GM18861 (cell line): ENCODE measurements around the gene ING2.

Experiments
- ATAC-seq: cut with Tn5 transposase; IDR thresholded peaks from one replicate; pipeline ENCODE4 v1.9.1; 2021; ENCODE audit not compliant: unreplicated experiment

Gene ING2

DNA sequence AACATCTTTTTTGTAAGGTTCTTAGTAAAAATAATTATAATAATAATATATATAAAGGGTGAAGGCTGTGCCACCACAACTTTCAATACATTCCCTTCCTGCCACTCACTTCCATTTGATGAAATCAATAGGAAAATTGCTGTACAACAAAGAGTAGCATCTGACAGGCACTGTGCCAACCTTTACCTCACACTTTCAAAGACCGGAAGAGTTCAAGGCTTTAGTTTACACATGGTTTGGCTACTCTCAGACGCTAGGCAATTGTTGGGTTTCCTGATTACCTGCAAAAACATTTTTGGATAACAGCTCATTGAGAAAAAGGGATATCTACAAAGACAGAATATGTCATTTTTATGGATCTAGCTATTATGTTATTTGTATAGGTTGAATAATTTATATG is 5.5 kb upstream of the ING2 start:
- no peak for ATAC-seq

DNA sequence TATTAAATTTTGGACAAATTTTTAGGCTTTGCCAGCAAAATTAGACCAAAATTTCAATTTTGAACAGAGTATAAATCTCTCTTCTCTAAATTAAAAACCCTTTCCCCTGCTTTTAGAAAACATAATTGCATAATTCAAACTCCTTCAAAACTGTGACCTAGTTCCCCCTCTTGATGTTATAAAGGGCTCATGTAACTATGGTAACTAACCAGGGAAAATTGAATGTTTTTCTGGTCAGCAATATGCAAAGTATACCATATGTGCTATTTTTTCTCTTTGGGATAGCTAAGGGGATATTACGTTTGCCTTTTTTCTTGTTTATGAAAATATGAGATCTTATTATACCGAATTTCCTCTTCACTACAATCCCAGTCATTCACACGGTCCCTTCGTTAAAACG is 5.1 kb upstream of the ING2 start:
- no peak for ATAC-seq

DNA sequence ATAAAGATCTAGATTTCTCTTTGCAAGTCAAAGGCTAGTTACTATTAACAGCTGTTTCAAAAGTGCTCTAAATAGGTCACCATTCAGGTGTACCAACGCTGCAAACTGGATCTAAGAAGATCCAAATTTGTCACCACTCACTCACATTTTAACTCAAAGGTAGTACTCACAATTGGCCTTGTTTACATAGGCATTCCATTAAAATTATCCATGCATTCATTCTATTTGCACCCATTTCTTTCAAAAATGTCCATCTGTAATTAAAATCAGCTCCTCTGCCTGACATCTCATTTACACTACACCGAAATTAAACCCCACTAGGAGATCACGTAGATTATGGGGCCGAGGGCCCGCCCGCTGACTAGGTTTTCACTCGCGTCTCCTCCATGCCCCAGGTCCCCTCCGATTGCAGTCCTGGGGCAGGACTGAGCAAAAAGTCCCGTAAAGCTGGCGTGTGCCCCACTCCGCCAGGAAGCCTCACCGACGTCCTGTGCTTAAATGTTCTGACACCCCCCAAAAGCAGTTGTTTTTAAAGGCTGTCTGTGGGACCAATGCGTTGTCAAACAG is 1.3 kb upstream of the ING2 start:
- no peak for ATAC-seq

DNA sequence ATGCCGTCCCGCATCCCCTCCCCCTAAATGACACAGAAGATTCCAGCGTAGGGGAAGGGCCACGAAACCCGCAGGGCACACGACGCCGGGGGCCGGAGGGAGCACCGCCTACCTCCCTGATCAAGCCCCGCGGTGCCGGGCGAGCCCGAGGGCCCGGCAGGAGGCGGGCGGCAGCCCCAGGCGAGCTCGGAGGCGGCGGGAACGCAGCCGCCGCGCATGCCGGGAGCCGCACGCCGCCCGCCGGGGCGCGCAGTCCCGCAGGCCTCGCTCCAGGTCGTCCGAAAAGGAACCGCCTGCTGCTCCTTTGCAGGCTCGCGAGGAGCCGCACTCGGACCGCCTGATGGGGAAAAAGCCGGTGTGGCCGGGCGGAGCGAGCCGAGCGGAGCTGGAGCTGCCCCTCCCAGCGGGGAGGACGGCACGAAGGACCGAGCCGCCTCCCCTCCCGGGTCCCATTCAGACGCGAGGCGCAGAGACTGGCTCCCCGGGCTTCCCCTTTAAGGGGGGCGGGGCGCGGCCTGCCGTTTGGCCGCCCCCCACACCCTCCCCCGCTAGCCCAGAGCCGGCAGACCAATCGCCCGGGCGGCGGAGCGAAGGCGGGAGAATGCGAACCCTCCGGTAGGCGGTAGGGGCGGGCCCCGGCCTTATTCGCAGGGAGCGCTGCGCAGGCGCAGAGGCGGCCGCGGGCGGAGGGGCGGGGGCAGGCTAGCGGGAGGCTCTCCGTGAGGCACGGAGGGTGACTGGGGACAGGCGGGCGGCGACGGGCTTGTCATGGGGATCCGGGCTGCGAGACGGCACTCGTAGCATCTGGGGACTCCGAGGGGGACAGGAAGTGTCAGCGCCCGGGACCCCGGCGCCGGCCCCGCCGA is 561 bp upstream of the ING2 start:
- peak; percentile 74 for ATAC-seq

DNA sequence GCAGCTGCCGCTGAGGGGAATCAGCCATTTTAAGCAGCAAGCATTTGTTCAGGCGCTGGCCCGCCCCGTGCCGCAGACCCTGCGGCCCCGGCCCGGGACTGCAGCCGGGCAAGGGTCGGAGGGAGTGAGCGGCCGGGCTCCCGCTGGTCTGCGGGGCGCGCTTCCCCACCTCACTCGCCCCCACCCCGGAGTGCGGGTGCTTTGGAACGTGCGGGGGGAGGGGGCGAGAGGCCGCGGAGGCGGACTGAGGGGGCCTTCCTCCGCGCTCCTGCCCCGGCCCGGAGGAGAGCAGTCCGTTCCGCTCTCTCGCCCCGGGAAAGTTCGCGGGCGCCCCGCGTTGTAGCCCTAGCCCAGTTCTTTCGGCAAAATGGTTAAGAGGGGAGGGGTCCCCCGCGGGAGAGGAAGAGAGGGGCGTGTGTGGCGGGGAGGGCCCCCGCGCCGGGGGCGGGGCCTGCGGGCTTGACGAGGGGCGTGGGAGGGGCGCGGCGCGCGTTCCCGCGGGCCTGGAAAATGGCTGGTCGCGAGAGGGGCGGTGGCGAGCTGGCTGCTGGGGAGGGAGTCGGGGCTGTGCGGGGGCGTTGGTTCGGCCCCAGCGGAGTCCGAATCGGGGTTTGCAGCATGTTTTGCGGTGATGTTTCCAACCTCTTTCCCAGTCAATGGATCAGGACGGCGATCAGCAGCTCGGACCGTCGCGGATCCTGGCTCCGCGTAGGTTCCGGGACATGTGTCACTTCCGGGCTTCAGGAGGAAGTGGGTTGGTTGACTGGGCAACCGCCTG is 942 bp downstream of the ING2 start:
- ATAC-seq, result peak; percentile 31

DNA sequence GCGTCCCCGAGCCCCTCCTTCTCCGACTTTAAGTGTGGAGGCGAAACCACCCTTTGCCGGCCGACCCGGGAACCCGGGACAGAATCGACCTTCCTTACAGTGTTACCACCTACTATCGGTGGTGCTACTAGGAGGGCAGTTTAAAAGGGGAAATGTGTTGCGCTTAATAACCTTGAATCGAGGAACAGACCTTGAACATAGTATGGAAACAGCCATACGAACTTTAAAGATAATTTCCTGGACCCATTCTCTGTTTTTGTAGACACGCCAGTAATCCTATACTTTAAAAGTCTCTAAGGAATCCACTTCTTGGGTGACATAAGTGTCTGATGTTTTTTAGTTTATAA is 1.5 kb downstream of the ING2 start:
- no peak for ATAC-seq

DNA sequence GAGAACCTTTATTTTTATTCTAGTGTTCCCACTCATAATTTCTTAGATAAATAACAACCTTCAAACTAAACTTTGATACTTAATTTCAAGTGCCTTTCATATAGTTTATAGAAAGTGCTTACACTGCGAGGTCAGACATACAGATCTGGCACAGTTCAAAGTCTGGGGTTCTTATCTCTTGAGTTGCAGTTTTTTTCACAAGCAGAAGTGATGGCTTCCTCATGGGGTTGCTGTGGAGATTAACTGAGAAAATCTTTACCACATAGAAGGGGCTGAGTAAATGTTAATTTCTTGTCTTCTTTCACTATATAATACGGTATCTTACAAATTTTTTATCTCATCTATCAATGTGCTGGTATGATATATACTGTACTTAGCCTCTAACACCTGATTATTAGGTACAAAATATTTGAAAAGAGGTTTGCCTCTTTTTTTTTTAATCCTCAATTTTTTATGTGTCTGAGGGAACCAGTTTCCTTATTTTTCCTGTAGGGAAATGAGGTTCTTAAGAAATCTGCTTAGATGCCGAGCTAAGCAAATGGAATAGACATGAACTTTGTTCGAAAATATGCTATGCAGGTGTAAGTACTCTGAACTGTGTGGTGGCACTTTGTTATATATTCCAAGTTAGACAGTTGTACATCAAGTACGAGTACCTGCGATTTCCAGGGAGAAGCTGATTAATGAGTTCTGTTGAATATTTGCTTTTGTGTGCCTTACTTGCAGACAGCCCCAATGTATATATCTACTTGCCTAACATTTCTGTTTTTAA is 3.3 kb downstream of the ING2 start:
- ATAC-seq, result no peak

DNA sequence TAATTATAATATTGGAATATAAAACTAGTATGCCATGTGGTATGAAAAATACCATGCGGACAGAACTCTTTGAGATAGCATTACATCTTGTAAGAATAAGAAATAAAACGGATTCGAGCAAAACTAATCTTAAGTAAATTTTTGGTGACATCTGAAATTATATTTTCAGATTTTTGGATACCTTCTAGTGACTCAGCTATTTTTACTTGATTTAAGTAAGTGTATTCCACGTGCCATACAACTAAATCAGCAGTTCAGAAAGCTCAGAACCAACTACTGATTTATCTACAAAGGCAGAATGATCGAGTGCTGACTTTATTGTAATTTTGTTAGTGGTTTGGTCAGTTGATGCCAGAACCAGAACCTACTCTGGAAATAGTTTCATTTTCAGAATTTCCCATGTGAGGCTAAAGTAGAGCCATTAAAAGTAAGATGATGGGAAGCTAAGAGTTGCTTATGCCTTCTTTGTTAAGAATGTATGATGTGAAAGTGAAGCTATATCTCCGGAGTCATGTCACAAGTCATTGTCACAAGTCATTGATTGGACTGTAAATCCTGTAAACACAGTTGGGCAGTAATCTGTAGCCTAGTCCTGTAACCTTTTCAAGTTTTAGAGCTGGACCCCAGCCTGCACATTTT is 4.0 kb downstream of the ING2 start:
- no peak for ATAC-seq

DNA sequence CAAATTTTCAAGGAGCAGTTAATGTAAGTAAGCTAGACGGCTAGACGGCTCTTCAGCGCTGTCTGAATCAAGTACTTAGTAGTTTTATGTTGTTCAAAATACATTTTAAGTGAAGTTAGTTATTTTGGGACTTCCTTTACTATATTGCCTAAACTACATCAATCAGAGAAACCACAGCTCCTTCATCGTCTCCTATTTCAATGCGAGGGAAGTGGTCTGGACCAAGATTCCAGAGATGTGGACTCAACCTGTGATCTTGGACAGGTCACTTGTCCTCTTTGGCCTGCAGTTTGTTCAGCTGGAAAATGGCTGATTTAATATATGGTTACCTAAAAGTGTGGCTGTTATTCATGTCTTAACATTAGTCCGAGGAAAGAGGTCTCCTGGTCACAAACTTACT is 10.6 kb downstream of the ING2 start:
- no peak for ATAC-seq

DNA sequence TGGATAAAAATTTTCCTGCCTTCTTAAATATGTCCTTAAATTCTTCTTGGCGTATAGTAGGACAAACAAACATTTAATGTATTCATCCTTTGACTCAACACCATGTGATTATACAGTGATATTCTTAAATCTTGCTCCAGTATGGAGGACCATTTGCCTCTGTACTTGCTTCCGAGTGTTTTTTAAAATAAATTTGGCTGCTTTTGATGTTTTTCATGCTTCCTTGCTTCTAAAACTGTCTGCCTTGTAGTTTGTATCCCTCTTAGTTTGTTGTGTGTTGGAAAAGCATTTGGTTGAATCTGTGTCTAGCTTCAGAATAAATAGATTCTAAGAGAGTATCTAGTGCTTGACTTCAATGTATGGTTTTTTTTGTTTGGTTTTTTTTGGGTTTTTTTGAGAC is 12.3 kb downstream of the ING2 start:
- no peak for ATAC-seq

DNA sequence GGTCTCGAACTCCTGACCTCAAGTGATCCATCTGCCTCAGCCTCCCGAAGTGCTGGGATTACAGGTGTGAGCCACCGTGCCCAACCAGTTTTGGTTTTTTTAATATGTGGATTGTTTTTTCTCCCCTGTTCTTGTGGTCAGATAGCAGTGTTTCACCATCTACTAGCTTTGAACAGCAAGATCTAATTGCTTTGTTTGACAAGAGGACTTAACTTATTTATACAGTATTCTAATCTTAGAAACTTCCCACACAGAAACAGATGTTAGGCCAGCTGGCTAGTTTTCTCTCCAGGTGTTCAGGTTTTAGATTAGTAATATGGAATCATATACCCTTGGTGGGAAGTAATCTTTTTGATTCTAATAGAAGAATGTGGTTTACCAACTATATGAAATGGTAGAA is 12.9 kb downstream of the ING2 start:
- ATAC-seq, result no peak

DNA sequence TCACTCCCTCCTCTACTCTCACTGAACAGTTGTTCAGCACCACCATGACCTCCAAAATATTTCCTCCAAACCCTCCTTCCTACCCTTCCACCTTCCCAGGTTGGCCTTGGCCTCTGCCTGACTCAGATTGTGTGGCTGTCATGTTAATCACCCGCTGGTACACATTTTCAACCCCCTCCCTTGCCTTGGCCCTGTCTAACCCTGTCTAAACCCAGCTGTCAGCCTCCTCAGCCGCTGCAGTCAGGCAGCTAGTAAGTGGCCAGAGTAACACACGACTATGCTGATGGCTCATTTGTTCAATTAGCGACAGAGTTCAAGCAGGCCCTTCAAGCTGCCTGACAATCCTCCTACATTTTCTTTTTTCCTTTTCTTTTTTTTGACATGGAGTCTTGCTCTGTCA is 18.0 kb downstream of the ING2 start:
- ATAC-seq, result no peak

DNA sequence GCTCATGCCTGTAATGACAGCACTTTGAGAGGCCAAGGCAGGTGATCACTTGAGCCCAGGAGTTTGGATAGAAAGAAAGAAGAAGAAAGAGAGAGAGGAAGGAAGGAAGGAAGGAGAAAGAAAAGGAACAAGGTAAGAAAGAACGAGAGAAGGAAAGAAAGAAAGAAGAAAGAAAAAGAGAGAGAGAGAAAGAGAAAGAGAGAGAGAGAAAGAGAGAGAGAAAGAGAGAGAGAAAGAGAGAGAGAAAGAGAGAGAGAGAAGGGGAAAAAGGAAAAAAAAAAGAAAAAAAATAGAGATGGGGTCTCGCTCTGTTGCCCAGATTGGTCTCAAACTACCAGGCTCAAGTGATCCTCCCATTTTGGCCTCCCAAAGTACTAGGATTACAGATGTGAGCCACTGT is 22.5 kb downstream of the ING2 start:
- no peak for ATAC-seq

DNA sequence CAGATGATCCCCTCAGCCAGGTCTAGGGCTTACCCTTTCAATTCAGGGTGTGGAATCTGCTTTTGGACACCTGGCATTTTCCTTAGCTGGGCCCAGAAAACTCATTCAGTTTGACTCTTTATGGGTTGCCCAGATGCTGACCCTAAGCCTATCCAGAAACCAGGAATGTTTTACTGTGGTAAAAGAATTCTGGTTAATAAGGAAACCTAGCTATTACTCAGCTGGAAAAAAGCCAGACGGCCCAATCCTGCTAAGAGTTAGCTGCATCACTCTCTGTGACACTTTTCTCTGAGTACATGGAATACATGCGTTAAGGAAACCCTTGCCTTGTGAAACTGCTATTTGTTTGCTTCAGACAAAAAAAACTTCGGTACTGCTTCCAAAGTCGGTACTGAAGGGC is 28.0 kb downstream of the ING2 start:
- no peak for ATAC-seq

DNA sequence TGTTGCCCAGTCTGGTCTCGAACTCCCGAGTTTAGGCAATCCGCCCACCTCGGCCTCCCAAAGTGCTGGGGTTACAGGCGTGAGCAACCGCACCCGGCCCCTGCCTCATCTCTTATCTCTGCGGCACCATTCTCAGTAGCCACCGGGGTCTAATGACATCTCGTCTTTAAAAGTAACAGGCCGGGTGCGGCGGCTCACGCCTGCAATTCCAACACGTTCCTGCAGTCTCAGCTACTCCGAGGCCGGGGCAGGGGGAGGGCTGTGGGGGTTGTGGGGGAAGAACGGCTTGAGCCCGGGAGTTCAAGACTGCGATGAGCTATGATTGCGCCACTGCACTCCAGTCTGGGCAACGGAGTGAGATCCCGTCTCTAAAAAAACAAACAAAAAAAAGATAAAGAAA is 28.8 kb downstream of the ING2 start:
- ATAC-seq, result no peak

DNA sequence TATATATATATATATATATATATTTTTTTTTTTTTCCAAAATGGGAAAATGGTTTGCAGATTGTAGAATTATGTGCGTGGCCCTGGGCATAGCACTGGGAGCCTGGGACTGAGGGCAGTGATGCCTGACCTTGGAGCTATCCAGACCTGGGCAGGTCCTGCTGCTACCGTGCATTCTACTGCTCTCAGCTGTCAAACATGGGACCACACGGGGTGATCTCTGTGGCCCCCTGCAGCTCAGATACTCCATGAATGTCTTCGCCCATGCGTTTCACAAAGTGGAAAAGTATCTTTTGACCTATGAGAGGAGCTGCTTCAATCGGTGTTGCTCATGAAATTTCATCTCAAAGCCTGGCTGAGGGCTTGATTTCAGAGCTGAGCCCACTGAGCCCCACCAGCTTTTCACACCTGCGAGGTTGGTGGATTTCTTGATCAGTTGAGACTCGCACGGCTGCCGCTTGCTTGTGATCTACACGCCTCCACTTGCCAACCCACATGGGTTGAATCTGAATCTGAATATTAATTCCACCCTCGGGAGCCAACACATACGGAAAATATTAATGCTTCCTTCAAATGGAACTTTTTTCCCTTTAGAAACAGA is 35.7 kb downstream of the ING2 start:
- no peak for ATAC-seq

DNA sequence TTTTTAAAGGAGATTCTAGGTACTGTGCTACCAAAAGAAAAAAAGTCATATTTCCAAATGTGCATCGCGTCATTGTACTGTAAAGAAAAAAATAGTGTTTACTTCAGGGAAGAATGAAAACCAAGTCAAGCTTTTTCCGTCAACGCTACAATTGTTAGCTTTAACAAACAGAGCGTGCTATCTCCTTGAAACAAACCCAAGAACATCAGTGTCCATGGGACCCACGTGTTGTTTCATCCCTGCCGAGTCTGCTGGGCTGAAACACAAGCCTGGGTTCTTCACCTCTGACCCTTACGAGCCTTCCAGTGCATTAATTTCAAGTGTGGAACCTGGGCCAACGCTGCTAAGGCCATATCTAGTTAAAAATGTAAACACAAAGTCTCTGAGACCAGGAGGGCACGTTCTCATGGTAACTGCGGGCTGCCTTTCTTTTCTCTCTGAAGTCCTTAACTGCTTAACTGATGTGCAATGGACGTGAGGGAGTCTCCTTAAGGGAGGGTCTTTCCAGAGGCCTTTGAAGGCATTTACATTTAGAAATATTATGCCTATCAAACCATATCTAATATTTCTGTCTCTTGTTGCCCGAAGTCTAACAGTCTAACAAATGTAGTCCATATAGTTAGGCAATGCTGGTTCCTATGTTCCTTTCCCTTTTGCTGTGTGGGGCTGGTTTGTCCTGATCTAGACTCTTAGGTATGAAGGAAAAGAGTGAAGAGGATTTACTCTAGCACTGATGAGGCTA is 36.3 kb downstream of the ING2 start:
- no peak for ATAC-seq

DNA sequence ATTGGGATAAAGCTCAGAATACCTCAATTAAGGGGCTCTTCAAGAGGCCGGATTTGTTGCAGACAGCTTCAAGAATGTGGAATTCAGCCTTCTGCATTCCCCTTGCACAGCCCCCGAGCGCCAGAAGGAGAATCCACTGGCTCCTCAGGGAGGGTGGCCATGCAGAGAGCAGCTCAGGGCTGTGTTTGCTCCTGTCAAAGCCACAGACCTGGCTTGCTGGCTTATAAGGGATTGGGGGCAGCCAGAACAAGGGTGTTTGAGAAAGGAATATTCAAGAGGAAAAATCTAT is 36.8 kb downstream of the ING2 start:
- ATAC-seq, result no peak

DNA sequence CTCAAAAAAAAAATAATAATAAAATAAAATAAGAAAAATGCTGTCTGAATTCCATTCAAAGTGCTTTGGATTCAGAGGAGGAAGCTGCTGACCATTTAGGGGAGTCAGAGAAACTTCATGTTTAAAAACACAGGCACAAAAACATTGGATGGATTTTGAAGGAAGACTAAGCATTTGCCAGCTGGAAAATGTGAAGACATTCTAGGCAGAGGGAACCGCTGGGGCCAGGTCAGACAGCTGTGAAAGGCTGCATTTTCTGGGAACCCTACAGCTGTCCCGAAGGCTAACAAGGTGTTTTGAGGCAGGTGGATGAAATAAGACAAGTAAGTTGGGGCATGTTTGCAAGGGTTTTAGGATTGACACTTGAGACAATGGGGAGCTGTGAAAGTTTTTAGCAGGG is 38.6 kb downstream of the ING2 start:
- no peak for ATAC-seq

DNA sequence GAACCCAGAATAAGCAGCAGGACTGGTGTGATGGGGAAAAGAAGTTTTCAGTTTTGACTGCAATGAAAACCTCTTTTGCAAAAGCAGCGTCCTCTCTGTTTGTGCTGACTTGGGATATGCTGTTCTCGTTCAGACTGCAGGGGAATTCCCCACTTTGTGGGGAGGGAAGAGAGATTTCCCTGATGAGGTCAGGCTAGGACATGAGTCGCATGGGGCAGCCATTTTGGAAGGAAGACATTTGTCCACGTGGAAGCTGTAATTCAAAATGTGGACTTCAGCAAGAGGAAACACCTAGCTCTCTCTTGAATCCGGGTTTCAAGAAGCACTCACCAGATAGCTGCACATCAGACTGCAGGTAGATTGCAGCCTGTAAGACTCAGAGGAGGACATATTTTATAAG is 39.3 kb downstream of the ING2 start:
- no peak for ATAC-seq
